ENCODE measurements around the gene LIPG. TPM values are rescaled to one million over a fixed set of nuclear protein-coding genes. Genes with fewer than 3 reads are reported as not detected.

LIPG gene
- total RNA-seq, 2 donors from 2014 or later: 0.36 to 28.5 TPM

DNA sequence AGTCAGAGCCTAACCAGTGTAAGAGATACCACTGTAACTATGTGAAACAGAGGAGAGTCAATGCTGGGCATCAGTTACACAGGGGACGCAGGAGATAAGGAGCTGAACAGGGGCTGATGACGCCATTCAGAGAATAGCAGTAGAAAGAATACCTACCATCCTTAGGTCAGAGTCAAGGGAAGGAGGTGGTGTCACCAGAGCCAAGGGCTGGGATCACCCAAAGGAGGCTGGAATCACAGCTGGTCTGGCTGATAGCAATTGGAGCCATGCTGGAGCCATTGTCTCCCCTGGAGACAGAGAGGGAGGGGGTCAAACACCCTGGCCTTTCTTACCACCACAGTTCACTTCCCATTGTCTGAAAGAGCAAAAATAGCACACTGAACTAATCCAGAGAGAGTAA is 37.5 kb upstream of the LIPG start:
- Histone ChIP-seq H3K27me3 (replicated peaks; ENCODE audit: insufficient read depth) (no peaks in the 10 kb centered on the region), H3K9me3 (no peaks in the 10 kb centered on the region), H3K36me3 (no peaks in the 10 kb centered on the region), H3K4me1 (replicated peaks) (no peaks in the 10 kb centered on the region), H3K4me3 (no peak overlapping the region), H3K27ac (no peak overlapping the region)
- DNase-seq (ENCODE audit: low spot score): no peak
- WGBS: 90% methylated on average over 2 of the region's 2 CpGs
- intact Hi-C loops (cut with DNase I): no loop called here
- TF ChIP-seq CTCF (IDR thresholded peaks at IDR 0.05) (no peak), POLR2A (IDR thresholded peaks at IDR 0.05) (no peak), POLR2AphosphoS5 (IDR thresholded peaks at IDR 0.05) (no peak)

DNA sequence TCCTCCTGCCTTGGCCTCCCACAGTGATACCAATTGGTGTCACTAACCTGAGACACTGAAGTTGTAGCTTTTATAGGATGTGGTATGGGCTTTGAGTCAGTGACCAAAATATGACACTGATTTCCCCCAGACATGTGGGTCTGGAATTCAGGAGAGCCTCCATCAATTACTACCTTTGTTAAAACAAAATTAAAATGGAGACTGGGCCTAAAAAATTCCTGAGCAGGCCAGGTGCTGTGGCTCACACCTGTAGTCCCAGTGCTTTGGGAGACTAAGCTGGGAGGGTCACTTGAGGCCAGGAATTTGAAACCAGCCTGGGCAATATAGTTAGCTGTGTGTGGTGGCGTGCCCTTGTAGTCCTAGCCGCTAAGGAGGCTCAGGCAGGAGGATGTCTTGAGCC is 36.9 kb upstream of the LIPG start:
- H3K9me3 ChIP-seq: no peaks in the 10 kb centered on the region
- no peaks in the 10 kb centered on the region for H3K27me3 ChIP-seq (replicated peaks; ENCODE audit: insufficient read depth)
- DNase-seq (ENCODE audit: low spot score): no peak
- H3K4me1 ChIP-seq (replicated peaks): no peaks in the 10 kb centered on the region
- H3K27ac ChIP-seq: no peak overlapping the region
- no peak overlapping the region for H3K4me3 ChIP-seq
- WGBS: 100% methylated on average over 2 of the region's 2 CpGs
- intact Hi-C loops (cut with DNase I): no loop called here
- no peaks in the 10 kb centered on the region for H3K36me3 ChIP-seq
- TF ChIP-seq POLR2A (IDR thresholded peaks at IDR 0.05) (no peak), CTCF (IDR thresholded peaks at IDR 0.05) (no peak), POLR2AphosphoS5 (IDR thresholded peaks at IDR 0.05) (no peak)

- Histone ChIP-seq H3K4me3 (no peak overlapping the region), H3K36me3 (no peaks in the 10 kb centered on the region), H3K9me3 (no peaks in the 10 kb centered on the region), H3K27me3 (replicated peaks; ENCODE audit: insufficient read depth) (no peaks in the 10 kb centered on the region), H3K27ac (no peak overlapping the region), H3K4me1 (replicated peaks) (no peaks in the 10 kb centered on the region)
- WGBS: 97% methylated on average over 2 of the region's 2 CpGs
- TF ChIP-seq POLR2AphosphoS5 (IDR thresholded peaks at IDR 0.05) (no peak), POLR2A (IDR thresholded peaks at IDR 0.05) (no peak), CTCF (IDR thresholded peaks at IDR 0.05) (no peak)
- no peak for DNase-seq (ENCODE audit: low spot score)
- intact Hi-C loops (cut with DNase I): no loop called here
These were observed 35.9 kb upstream of the LIPG start for GRCh38 chr18:49525981-49526380.

GRCh38 chr18:49527631-49528327 is 34.1 kb upstream of the LIPG start:
- 56% methylated on average over 8 of the region's 8 CpGs for whole genome bisulfite sequencing
- Histone ChIP-seq H3K36me3 (no peaks in the 10 kb centered on the region), H3K9me3 (no peaks in the 10 kb centered on the region), H3K27ac (no peak overlapping the region), H3K27me3 (replicated peaks; ENCODE audit: insufficient read depth) (no peaks in the 10 kb centered on the region), H3K4me1 (replicated peaks) (no peaks in the 10 kb centered on the region), H3K4me3 (no peak overlapping the region)
- intact Hi-C loops (cut with DNase I): no loop called here
- no peak for TF ChIP-seq POLR2AphosphoS5 (IDR thresholded peaks at IDR 0.05)
- TF ChIP-seq CTCF (IDR thresholded peaks at IDR 0.05): no peak
- TF ChIP-seq POLR2A (IDR thresholded peaks at IDR 0.05): no peak
- no peak for DNase-seq (ENCODE audit: low spot score)

DNA sequence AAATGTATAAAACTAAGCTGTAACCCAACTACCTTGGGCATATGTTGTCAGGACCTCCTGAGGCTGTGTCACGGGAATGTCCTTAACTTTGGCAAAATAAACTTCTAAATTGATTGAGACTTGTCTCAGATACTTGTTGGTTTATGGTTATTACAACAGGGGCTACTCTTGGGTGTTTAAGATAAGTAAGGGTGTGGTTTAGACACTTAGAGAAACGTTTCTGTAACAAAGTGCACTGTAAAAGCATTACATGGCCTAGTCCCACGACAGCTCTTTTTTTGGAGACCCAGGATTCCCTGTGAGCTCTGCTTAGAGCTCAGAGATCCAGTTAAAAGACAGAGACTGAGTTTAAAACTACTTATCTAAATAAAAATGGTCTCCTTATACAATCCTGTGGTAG is 32.3 kb upstream of the LIPG start:
- H3K27ac ChIP-seq: no peak overlapping the region
- no peaks in the 10 kb centered on the region for H3K4me1 ChIP-seq (replicated peaks)
- no peaks in the 10 kb centered on the region for H3K27me3 ChIP-seq (replicated peaks; ENCODE audit: insufficient read depth)
- H3K36me3 ChIP-seq: no peaks in the 10 kb centered on the region
- no peak for DNase-seq (ENCODE audit: low spot score)
- no peak overlapping the region for H3K4me3 ChIP-seq
- H3K9me3 ChIP-seq: no peaks in the 10 kb centered on the region
- 78% methylated on average over 3 of the region's 3 CpGs for WGBS
- intact Hi-C loops (cut with DNase I): no loop called here
- TF ChIP-seq POLR2AphosphoS5 (IDR thresholded peaks at IDR 0.05) (no peak), CTCF (IDR thresholded peaks at IDR 0.05) (no peak), POLR2A (IDR thresholded peaks at IDR 0.05) (no peak)

Measured in prostate gland (tissue), 2 donors.